Right hindlimb (tissue), 1 donor: Measurements from ENCODE around the gene JADE3.

Source experiments
- DNase-seq: peaks from one replicate; pipeline ENCODE4 v3.0.0-alpha.2; 2018

The JADE3 gene

DNA sequence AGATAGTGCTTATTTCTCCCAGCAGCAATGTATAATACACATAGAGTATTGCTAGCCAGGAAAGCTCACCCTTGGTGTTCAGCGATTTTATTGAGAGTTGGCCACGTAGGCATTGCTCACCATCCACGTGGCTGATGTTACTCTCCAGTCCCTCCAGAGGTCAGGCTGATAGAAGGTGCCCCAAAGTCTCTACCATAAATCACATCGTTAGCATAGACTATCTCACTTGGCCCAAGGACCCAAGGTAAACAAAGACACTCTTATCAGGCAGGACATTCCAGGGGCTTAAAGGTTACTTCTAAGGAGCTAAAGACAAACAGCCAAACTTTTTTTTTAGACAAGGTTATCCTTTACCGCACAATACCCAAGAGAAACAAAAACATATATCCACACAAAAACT is 135.8 kb downstream of the JADE3 start:
- DNase-seq: no peak

DNA sequence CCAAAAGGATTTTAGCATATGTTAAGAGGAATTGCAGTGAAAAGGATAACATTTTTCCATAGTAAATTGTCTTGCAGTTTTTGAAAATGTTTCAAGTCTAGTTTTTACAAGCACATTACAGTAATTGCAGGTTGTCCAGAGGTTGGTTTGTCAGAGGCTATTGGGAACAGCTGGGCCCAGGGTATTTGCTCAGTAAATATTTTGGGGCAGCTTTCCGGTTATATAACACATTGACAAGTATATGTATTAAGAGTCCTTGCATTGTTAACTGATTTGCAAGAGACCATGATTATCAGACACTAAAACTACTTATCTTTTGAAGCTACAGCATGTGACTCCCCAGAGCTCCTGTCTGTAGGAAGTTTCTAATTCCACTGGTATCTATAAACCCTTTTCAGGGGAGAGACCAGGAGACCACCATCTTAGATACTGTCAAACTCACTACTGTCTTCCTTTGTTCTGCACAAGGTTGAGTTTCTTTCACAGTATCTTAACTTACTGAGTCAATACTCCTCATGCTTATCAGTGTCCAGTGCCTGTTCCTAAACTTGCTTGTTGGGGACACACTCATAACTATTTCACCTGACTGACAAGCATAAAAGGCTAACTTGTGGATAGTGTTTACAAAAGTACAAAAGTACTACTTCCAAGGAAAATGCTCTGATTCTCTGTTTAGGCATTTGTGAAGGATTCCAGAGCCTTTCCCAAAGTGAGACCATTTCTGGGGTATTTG is 147.1 kb downstream of the JADE3 start:
- no peak for DNase-seq

DNA sequence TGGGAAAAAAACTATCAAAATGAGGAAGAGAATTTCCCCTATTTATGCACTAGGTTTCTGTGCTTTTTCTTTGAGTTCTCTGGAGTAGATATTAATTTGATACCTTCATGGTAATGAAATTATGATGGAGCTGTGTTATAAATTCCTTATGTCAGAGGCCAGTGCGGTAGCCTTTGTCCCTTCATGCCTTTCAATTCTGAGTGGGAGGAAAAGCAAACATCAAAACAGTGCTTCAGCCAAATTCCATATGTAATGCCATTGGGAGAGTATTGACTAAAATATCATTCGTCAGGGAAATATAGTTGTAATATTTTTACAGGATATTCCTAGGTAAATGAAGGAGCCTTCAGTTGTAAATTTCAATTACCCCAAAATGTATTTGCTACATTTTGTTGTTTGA is 148.5 kb downstream of the JADE3 start:
- no peak for DNase-seq

DNA sequence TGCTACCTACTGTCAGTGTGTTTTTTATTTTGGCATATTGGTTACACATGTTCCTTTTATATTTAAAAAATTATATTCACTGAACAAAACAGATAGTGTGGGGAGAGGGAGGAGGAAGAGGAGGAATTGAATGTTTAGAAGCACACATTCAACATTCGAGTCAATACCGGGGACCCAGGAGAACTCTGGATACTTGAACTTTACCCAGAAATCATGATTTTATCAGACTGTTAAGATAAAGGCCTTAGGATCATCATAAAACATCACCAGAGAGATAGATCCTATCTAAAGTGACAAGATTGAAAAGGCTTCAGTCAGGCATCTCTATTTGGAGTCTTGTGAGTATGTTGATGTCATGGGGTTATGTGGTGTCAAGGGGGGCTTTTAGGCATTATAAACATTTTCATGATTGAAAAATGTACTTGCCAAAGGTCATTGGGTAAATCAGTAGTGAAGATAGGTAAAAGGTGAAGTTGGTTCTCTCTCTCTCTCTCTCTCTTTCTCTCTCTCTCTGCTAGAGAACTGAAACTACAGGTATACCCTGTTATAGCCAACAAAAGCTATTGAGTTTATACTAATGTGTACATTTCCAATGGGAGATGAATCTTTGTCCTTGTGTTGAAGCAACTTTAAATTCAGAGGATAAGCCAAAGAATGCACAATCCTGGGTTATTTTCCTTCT is 149.2 kb downstream of the JADE3 start:
- DNase-seq: no peak

DNA sequence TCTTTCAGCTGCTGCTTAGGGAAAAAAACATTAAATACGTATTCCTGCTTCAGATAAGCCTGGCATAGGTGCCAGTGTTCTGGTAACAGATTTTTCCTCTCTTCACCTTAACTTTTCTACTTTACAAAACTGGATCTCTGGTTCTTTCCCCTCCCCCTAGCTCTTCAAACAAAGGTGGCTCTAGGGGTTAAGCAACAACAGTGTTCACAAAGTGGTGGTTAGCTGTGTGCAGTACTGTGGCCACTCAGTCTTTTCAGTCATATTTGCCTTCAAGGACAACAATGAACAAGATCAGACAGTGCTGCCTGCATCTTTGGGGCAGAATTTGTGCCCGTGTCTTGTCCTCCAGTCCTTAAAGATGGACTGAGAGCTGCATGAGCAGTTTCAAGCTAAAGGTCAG is 151.0 kb downstream of the JADE3 start:
- DNase-seq: no peak

DNA sequence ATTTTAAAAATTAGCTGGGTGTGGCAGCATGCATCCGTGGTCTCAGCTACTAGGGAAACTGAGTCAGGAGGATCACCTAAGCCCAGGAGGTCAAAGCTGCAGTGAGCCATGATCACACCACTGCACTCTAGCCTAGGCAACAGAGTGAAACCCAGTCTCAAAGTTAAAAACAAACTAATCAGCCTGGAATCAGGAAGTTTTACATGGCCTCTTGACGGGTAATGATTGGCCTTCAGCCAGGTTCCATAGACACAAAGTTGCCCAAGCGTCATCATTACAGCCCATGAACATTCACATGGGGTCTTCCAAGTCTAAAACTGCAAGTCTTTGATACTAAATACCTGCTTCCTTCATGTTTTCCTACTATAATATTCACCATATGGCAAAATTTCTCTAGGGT is 156.0 kb downstream of the JADE3 start:
- DNase-seq: no peak

DNA sequence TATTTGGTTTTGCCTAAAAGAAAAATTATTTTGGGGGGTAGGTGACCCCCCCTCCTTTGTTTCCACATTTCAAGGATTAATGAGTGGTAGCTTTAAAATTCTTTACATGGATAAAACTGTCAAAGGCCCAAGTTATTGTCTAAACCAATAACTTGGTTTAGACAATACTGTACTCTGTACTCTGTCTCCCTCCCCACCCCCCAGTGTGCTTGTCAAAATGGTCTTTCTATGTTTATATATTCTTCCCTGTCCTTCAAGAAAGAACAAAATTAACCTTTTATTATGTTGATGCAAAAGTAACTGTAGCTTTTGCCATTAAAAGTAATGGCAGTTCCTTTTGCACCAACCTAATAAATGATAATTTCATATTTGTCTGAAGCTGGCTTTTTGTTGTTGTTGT is 156.5 kb downstream of the JADE3 start:
- no peak for DNase-seq

DNA sequence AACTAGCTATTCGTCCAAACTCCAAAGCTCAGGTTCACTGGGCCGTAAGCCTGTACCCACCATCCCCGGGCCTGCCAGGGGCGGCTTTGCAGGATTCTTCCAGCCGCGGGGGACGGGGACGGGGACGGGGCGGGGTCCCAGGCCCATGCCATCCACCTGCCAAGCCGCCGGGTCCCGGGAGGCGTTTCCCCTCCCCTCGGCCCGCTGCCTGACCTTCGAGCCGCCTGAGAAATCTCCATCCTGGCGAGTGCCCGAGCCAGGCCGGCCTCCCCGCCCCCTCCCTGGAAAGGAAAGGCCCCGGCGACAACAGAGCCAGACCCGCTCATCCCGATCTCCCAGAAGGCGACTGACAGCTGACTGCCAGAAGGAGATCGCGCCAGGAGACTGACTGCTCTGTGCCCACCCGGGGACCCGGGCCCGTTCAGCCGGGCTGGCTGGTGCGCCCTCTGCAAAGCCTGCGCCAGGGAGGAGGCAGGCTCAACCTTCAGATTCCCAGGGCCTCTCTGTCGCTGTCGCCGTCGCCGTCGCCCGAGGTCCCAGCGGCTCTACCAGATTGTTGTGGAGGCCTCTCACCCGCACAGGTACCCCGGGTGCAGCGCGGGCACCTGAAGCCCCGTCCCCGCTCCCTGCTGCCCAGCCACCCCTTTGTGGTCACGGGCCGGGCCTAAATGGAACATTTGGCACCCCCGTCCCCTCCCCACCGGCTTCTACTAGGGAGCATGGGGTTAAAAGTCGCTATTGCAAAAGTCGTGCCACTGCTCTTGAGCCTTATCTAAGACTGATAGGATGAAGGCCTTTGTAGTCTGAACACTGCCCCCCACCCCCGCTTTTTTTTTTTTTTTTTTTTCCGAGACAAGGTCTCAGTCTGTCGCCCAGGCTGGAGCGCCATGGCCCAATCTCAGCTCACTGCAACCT is 166.2 kb downstream of the JADE3 start, which contains the start of gene RGN:
TSS of gene RGN (plus strand) at position 315 of the 915 bp plus-strand sequence. CDS start 2,702 bp downstream, outside the sequence.
- peak; percentile 30 for DNase-seq

DNA sequence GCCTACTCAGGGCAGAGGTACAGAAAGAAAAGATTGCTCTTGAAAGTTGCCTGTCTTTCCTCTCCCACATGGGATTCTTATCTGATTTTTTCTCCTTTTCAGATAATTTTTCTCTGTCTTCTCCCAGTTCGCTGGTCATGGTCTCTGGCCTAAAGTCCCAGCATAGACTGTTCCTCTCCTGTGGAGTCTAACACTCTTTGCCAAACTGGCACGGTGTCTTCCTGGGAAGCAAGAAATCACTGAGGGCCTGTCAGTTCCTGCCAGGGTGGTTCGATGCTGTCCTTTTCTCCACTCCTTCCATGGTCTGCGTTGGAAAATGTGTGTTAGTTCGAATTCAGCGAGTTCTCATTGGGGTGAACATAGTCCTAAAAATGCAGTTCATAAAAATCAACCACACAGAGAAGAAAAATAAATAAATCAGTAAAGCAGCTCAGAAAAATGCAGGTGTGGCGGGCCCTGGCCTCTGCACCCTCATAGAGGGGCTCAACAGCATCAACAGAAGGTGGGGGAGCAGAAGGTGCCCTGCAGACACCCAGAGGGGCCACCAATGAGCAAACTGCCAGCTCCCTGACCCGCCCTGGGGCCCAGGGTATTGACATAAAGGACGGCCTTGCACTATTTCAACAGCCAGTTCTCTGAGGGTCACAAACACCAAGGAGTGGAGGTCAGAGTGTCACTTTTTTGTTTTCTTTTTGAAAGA is 168.1 kb downstream of the JADE3 start:
- no peak for DNase-seq

DNA sequence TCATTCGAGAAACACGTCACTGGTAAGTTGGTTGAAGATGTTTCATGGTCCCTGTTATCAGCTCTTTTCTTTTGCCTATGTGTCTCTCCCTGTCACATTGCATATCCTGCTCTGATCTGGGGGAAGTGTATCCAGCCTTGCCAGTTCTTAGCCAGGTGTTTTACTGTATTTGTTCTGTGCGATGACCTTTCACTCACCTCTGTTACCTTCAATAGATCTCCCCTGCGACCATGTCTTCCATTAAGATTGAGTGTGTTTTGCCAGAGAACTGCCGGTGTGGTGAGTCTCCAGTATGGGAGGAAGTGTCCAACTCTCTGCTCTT is 168.7 kb downstream of the JADE3 start:
- no peak for DNase-seq

DNA sequence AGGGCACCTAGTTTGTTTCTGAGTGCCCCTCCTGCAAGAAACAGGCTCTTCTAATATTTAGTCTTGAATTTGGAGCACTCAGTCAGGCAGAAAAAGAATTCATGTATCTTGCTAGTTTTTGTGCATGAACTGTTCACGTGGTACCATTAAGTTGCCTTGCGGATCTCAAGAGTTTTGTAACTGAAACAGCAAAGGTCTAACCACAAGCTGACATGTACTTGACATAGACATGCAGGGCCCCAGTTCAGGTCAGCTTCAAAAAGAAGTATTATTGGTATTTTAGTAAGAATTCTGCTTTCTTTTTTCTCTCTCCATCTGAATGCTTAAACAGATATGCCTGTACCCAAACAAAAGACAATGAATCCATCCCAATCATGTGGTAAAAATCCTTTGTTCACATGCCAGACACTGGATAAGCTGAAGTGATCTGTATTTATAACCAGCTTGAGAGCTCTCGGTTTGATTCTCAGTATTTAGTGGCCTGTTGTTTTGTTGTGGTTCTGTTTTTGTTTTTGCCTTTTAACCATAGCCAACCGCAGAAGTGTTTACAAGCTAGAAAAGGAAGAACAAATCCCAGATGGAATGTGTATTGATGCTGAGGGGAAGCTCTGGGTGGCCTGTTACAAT is 179.0 kb downstream of the JADE3 start:
- no peak for DNase-seq

DNA sequence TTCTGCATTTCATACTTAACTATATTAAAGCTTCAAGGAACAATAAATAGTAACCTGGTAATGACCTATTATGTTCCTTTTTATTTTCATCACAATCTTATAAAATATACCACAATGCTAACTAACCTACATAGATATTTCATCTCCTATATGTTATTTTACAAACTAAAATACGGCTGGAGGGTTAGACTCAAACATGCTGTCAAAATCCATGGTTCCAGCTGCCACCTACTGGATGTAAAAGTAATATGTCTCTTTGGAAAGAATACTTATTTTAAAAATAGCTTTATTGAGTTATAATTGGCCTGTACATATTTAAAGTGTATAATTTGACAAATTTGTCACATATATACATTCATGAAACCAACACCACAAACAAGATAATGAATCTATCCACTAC is 181.0 kb downstream of the JADE3 start:
- DNase-seq: no peak

DNA sequence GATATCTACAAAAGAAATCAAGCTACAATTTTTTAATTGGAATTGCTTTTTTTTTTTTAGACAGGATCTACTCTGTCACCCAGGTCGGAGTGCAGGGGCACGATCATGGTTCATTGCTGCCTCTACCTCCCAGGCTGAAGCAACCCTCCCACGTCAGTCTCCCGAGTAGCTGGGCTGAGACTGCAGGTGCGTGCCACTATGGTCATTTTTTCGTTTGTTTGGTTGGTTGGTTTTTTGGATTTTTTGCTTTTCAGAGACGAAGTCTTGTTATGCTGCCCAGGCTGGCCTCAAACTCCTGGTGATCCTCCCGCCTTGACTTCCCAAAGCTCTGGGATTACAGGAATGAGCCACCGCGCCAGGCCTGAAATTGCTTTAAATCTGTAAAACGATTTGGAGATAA is 181.6 kb downstream of the JADE3 start:
- no peak for DNase-seq

DNA sequence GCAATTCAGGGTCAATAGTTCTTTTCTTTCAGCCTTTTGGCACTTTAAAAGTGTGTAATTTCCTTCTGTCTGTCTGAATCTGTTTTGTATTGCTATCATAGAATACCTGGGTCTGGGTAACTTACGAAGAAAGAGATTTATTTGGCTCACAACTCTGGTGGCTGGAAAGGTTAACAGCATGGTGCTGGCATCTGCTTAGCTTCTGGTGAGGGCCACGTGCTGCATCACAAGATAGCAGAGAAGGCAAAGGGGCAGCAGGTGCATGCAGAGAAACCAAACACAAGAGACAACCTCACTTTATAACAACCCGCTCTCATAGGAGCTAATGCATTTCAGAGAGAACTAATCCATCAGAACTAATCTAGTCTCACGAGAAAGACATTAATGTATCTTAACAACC is 184.8 kb downstream of the JADE3 start:
- no peak for DNase-seq

DNA sequence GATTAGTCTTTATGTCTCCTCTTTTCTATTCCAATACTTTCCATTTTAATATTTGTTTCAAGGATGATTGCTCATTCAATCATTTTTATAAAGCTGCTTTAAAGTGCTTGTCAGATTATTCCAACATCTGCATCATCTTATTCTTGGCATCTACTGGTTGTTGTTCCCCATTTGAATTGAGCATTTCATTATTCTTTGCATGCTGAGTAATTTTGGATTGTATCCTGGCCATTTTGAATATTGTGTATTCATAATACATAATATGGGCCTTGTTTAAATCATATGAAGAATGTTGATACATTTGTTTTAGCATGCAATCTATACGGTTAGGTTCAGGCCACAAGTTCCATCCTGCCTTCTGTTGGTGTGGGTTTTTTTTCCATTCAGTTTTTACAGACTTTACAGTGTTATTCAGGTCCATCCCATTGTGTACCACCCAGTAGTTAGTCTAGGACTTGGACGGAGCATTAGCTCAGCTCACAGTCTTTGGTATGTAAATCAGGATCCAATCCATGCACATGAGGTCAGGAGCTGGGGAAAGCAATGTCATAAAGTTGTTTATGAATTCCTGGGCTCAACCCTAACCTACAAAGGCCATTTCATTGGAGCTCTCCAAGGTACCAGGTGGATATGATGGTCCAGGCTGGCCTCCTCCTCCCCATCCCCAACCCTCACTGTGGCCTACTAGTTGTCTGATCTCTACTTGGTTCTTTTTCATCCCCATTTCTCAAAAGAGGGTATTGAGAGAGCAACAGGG is 186.3 kb downstream of the JADE3 start:
- DNase-seq: no peak

DNA sequence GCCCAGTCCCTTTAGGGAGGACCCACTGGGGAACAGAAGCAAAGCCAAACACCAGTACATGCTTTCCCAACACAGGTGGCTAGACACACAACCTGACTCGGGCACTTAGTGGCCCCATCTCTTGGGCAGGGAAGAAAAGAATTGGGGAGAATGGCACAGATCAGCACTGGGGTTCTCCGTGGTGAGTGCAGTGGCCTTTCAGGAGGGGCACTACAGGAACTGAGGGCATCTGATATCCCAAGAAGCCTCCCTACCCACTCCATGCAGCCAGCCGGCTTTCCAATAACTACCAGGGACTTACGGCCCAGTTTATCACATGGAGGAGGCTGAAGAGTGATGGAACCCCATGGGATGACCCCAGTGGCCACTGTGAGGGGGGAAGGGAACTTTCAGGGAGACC is 189.0 kb downstream of the JADE3 start:
- no peak for DNase-seq
